ENCODE results near the gene BORCS8. TPM values are rescaled to one million over a fixed set of nuclear protein-coding genes. Genes with fewer than 3 reads are reported as not detected.

Gene BORCS8
- total RNA-seq, 1 donor from 2014 or later = 33.5 TPM

DNA sequence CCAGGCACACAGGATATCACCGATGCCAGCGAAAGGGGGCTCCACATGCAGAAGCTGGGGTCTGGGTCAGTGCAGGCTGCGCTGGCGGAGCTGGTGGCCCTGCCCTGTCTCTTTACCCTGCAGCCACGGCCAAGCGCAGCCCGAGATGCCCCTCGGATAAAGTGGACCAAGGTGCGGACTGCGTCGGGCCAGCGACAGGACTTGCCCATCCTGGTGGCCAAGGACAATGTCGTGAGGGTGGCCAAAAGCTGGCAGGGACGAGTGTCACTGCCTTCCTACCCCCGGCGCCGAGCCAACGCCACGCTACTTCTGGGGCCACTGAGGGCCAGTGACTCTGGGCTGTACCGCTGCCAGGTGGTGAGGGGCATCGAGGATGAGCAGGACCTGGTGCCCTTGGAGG is 27.0 kb upstream of the BORCS8 start:
- H3K79me2 ChIP-seq (ENCODE audit: insufficient read depth, low read length) = no peaks in the 10 kb centered on the region
- H3K27ac ChIP-seq (ENCODE audit: low read depth, low read length) = no peak overlapping the region
- H4K20me1 ChIP-seq (ENCODE audit: insufficient read depth, low read length) = no peaks in the 10 kb centered on the region
- Mint-ChIP-seq H3K27me3 (ENCODE audit: low read depth, unreplicated experiment) (peaks cover 38% of the 10 kb centered on the region), H3K36me3 (ENCODE audit: low read depth, unreplicated experiment) (no peaks in the 10 kb centered on the region), H3K27ac (ENCODE audit: unreplicated experiment) (no peak overlapping the region), H3K4me1 (ENCODE audit: low read depth, unreplicated experiment) (no peaks in the 10 kb centered on the region), H3K4me3 (ENCODE audit: unreplicated experiment) (no peak overlapping the region), H3K9me3 (ENCODE audit: unreplicated experiment) (peaks cover 2% of the 10 kb centered on the region)
- H3K36me3 ChIP-seq (ENCODE audit: insufficient read depth, low read length) = no peaks in the 10 kb centered on the region
- no peak overlapping the region for H3K4me3 ChIP-seq (ENCODE audit: insufficient read depth, low read depth, low read length)
- DNase-seq (ENCODE audit: low read depth) = no peak
- H2AFZ ChIP-seq (ENCODE audit: low read depth, low read length) = no peak overlapping the region
- no peak for FAIRE-seq
- H3K4me2 ChIP-seq (ENCODE audit: low read length) = no peak overlapping the region
- no peaks in the 10 kb centered on the region for H3K4me1 ChIP-seq (ENCODE audit: insufficient read depth, low read length)
- peaks cover 2% of the 10 kb centered on the region for H3K27me3 ChIP-seq (ENCODE audit: insufficient read depth, low read length)
- H3K9ac ChIP-seq (ENCODE audit: low read length) = no peak overlapping the region
- TF ChIP-seq EZH2 (IDR thresholded peaks at IDR 0.05; ENCODE audit: insufficient read depth, low read length) = no peak
- TF ChIP-seq, protein P1, sequence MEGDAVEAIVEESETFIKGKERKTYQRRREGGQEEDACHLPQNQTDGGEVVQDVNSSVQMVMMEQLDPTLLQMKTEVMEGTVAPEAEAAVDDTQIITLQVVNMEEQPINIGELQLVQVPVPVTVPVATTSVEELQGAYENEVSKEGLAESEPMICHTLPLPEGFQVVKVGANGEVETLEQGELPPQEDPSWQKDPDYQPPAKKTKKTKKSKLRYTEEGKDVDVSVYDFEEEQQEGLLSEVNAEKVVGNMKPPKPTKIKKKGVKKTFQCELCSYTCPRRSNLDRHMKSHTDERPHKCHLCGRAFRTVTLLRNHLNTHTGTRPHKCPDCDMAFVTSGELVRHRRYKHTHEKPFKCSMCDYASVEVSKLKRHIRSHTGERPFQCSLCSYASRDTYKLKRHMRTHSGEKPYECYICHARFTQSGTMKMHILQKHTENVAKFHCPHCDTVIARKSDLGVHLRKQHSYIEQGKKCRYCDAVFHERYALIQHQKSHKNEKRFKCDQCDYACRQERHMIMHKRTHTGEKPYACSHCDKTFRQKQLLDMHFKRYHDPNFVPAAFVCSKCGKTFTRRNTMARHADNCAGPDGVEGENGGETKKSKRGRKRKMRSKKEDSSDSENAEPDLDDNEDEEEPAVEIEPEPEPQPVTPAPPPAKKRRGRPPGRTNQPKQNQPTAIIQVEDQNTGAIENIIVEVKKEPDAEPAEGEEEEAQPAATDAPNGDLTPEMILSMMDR (IDR thresholded peaks at IDR 0.05; ENCODE audit: insufficient read depth, low read depth, low read length) = no peak
- H3K9me3 ChIP-seq (ENCODE audit: insufficient read depth, low read depth, low read length) = no peaks in the 10 kb centered on the region

DNA sequence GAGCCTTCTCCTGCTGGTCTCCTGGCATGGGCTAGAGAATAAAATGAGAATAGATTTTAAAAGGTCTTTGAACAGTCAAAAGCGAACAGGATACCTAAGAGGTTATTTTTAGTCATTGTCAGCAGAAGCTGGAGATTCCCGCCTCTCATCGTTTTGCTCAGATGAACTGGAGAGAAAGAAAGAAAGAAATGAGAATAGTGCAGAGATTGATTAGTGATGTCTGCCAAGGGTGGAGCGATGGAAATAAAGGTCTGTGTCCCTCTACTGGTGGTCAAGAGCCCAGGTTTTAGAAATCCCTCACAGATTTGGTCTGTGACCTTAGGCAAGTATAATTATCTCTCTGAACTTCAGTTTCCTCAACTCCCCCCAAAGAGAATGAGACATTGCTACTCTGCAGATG is 25.1 kb upstream of the BORCS8 start:
- FAIRE-seq = no peak
- peaks cover 43% of the 10 kb centered on the region for H3K27me3 Mint-ChIP-seq (ENCODE audit: low read depth, unreplicated experiment)

DNA sequence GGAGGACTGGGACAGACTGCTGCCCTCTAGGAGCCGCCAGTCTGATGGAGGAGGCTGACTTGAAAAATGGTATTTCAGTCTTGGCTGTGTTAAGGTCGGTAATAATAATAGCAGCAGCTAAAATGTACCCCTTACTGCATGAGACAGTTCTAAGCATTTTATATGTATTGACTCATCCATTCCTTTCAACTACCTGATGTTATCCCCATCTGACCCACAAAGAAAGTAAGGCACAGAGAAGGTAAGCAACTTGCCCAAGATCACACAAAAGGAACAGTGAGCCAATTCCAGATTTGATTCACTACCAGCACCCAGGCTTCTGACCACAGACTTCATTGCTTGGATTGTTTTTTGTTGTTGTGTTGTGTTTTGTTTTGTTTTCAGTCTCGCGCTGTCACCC is 23.8 kb upstream of the BORCS8 start:
- Mint-ChIP-seq H3K27ac (ENCODE audit: unreplicated experiment) (no peak overlapping the region), H3K36me3 (ENCODE audit: low read depth, unreplicated experiment) (no peaks in the 10 kb centered on the region), H3K9me3 (ENCODE audit: unreplicated experiment) (peaks cover 5% of the 10 kb centered on the region), H3K4me3 (ENCODE audit: unreplicated experiment) (no peak overlapping the region), H3K27me3 (ENCODE audit: low read depth, unreplicated experiment) (peaks cover 49% of the 10 kb centered on the region), H3K4me1 (ENCODE audit: low read depth, unreplicated experiment) (no peaks in the 10 kb centered on the region)
- Histone ChIP-seq H3K9me3 (ENCODE audit: insufficient read depth, low read depth, low read length) (no peaks in the 10 kb centered on the region), H2AFZ (ENCODE audit: low read depth, low read length) (no peak overlapping the region), H3K27ac (ENCODE audit: low read depth, low read length) (no peak overlapping the region), H3K27me3 (ENCODE audit: insufficient read depth, low read length) (peaks cover 23% of the 10 kb centered on the region), H3K4me3 (ENCODE audit: insufficient read depth, low read depth, low read length) (no peak overlapping the region), H3K4me1 (ENCODE audit: insufficient read depth, low read length) (no peaks in the 10 kb centered on the region), H3K36me3 (ENCODE audit: insufficient read depth, low read length) (no peaks in the 10 kb centered on the region), H3K9ac (ENCODE audit: low read length) (no peak overlapping the region), H3K4me2 (ENCODE audit: low read length) (no peak overlapping the region), H3K79me2 (ENCODE audit: insufficient read depth, low read length) (no peaks in the 10 kb centered on the region), H4K20me1 (ENCODE audit: insufficient read depth, low read length) (no peaks in the 10 kb centered on the region)
- FAIRE-seq (no peak), DNase-seq (ENCODE audit: low read depth) (no peak)
- TF ChIP-seq, protein P1 (IDR thresholded peaks at IDR 0.05; ENCODE audit: insufficient read depth, low read depth, low read length) = no peak

More for the DNA sequence above, 25.1 kb upstream of the BORCS8 start:
- no peak overlapping the region for H3K9ac ChIP-seq (ENCODE audit: low read length)
- H3K4me1 Mint-ChIP-seq (ENCODE audit: low read depth, unreplicated experiment) = no peaks in the 10 kb centered on the region
- TF ChIP-seq, protein P1 (IDR thresholded peaks at IDR 0.05; ENCODE audit: insufficient read depth, low read depth, low read length) = peak; percentile 2
- no peak for TF ChIP-seq EZH2 (IDR thresholded peaks at IDR 0.05; ENCODE audit: insufficient read depth, low read length)
- no peaks in the 10 kb centered on the region for H3K36me3 Mint-ChIP-seq (ENCODE audit: low read depth, unreplicated experiment)
- H2AFZ ChIP-seq (ENCODE audit: low read depth, low read length) = no peak overlapping the region
- peaks cover 16% of the 10 kb centered on the region for H3K27me3 ChIP-seq (ENCODE audit: insufficient read depth, low read length)
- no peak for DNase-seq (ENCODE audit: low read depth)
- H3K27ac Mint-ChIP-seq (ENCODE audit: unreplicated experiment) = no peak overlapping the region
- no peak overlapping the region for H3K4me2 ChIP-seq (ENCODE audit: low read length)
- no peaks in the 10 kb centered on the region for H3K4me1 ChIP-seq (ENCODE audit: insufficient read depth, low read length)
- no peak overlapping the region for H3K27ac ChIP-seq (ENCODE audit: low read depth, low read length)
- no peak overlapping the region for H3K4me3 Mint-ChIP-seq (ENCODE audit: unreplicated experiment)
- no peaks in the 10 kb centered on the region for H3K9me3 ChIP-seq (ENCODE audit: insufficient read depth, low read depth, low read length)
- H3K9me3 Mint-ChIP-seq (ENCODE audit: unreplicated experiment) = peaks cover 5% of the 10 kb centered on the region
- H4K20me1 ChIP-seq (ENCODE audit: insufficient read depth, low read length) = no peaks in the 10 kb centered on the region
- no peaks in the 10 kb centered on the region for H3K36me3 ChIP-seq (ENCODE audit: insufficient read depth, low read length)
- H3K79me2 ChIP-seq (ENCODE audit: insufficient read depth, low read length) = no peaks in the 10 kb centered on the region
- H3K4me3 ChIP-seq (ENCODE audit: insufficient read depth, low read depth, low read length) = no peak overlapping the region

Data from astrocyte (in vitro differentiated cells and primary cell).